Tongue (tissue), 2 donors: ENCODE measurements around the gene WDFY4. TPM values are rescaled to one million over a fixed set of nuclear protein-coding genes. Genes with fewer than 3 reads are reported as not detected.

ENCODE experiments used
- DNase-seq: peaks from one replicate; pipeline ENCODE4 v3.0.0-alpha.2; 2015
- total RNA-seq: library from RNA; depleted of rRNA; stranded (reverse); fragments of >200 nt; gene quantifications from one replicate; pipeline ENCODE4 v1.2.3, GENCODE V29; 2014

The WDFY4 gene
- total RNA-seq, 1 donor from 2014 or later = 5.7 TPM

DNA sequence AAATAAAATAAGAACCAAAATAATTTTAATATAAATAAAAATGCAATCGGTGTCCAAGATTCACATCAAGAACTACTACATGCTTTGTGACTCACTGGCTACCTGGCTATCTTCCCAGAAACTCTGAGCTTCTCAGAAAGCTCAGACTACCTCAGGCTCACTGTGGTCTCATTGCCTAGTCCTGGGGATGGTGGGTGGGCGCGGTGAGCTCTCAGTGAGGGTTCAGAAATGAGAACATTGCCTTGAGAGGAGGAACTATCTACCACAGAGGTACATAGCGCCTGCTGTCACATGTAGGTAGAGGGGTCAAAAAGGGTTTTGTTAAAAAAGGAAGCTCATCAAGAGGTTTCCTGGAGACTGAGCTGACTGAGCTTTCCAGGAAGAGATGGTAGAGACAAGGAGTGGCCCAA lies 108.0 kb downstream of the WDFY4 start:
- peak; percentile 49 for DNase-seq

DNA sequence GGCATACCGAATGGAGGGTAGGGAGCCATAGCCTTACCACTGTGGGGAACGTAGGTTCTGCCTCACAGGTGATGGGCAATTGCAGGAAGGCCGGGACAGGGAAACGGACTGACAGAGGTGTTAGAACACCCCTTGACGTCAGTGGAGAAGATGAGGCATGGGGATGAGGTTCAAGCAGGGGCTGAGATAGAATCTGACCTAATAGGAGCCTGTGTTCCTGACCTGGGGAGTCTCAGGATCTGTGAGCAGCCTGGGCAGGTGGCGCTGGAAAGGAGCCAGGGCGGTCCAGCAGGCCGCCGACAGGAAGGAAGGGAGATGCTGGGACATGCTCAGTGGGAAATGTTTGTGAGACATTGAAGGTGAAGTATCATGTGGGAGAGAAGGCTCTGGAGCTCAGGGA lies 109.4 kb downstream of the WDFY4 start:
- no peak for DNase-seq

DNA sequence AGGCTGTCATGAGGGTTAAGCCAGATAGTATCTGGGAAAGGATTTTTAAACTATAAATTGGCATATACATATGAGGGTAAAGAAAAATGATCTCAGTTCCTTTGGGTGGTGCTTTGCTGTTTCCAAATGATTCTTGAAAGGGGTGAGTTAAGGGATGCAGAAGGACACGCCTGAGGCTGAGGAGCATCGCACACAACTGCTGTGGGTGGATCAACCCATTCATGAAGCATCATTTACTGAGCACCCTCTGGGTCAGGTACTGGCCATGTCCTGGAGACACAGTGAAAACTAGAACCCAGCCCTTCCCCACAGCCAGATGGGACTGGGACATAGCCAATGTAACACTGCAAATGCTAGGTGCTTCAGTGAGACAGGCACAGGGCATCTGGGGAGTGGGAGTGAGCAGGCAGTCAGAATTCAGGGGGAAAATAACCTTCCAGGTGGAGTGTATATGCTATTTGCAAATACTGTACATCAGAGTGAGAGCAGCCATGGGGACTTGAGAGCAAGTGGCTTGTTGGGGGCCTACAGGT lies 112.1 kb downstream of the WDFY4 start:
- DNase-seq = no peak

DNA sequence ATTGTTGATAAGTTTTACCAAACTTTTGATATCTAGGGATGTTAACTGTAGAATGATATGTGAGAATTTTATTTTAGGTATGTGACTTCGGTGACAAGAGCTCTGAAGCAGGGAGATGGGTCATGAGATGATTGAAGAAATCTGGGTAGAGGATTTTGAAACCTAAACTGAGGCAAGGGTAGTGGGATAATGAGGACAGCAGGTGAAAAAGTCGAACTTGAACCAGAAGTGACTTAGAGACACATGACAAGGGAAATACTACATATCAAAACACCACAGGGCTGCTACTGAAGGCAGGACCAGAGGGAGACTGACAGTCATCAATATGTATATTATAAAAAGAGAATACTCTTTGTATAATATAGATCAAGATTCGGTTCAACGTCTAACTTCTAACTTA lies 113.2 kb downstream of the WDFY4 start:
- DNase-seq = no peak

DNA sequence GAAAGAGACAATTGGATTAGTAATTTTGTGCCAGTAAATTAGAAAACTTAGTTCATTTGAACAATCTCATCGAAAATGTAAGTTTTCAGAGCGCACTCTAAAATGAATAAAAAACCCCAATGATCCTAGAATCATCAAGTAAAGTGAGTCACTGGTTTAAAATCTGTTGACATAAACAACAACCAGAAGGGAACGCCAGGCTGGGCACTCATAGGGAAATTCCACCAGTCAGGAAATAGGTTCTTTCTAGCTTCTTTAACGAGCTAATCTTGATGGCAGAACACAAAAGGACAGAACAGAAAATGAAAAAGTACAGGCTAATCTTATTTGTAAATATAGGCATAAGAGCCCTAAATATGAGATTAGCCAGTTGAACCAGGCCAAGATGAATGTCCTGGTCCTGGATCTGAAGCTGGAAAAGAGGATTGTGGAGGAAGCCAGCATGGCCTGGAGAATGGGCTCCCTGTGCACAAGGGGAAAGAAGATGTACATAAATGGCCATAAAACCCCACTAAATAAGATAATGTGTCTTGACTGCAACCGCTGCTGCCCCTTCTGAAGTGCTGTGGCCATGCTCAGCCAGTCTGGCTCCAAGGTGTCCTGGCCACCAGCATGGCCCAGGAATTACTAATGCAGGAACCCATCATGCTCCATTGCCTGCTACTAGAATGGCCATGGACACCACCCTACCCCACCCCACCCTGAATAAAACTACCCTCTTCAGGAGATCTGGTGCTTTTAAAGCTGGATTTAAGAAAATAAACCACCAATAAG lies 114.0 kb downstream of the WDFY4 start:
- DNase-seq = no peak

DNA sequence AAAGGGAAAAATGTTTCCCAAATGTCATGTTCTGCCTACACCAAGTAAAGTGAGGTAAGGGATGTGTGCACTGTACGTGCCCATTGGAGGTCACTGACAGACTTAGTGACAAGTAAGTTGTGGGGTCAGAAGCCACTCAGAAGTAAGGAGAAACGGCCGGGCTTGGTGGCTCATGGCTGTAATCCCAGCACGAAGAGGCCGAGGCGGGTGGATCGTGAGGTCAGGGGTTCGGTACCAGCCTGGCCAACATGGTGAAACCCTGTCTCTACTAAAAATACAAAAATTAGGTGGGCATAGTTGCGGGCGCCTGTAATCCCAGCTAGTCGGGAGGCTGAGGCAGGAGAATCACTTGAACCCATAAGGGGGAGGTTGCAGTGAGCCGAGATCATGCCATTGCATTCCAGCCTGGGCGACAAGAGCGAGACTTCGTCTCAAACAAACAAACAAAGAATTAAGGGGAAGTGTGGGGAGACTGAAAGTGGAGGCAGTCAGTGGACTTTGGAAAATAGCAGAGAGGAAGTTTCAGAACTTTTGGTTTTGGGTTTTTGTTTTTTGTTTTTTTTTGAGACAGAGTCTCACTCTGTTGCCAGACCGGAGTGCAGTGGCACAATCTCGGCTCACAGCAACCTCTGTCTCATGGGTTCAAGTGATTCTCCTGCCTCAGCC lies 114.8 kb downstream of the WDFY4 start:
- no peak for DNase-seq

DNA sequence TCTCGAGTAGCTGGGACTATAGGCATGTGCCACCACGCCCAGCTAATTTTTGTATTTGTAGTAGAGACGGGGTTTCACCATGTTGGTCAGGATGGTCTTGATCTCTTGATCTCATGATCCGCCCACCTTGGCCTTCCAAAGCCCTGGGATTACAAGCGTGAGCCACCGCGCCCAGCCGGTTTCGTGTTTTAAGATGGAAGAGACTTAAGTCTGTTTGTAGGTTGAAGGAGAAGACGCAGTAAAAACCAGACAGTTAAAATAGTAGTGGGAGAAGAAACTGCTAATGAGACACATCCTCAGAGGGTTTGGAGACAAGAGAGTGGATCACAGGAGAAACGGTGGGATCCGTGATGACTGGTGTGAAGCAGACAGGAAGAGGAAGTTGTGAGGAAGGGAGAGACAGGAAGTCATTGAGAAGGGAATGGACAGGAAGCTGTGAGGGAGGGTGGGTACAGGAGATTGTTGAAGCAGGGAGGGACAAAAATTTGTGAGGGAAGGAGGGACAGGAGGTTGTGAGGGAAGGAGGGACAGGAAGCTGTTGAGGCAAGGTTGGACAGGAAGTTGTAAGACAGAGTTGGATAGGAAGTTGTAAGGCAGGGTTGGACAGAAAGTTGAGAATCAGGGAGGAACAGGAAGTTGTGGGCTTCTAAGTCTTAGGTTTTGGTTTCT lies 115.5 kb downstream of the WDFY4 start:
- no peak for DNase-seq

DNA sequence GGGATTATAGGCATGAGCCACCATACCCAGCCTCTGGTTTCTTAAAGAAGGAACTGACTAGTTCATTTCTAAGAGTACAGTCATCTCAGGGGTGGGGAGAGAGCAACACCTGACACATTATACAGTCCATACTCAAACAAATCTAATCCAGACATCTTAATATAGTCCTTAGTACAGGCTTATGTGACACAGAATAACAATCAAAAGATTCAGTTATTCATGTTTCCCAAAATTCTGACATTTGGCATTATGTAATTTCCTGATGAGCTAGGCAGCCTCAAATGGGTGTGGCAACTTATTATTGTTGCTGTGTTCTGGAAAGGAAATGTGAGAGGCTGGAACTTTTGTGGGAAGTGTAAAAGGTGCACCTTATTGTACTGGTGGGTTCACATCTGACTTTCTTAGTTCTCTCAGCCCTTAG lies 116.3 kb downstream of the WDFY4 start:
- peak; percentile 54 for DNase-seq

DNA sequence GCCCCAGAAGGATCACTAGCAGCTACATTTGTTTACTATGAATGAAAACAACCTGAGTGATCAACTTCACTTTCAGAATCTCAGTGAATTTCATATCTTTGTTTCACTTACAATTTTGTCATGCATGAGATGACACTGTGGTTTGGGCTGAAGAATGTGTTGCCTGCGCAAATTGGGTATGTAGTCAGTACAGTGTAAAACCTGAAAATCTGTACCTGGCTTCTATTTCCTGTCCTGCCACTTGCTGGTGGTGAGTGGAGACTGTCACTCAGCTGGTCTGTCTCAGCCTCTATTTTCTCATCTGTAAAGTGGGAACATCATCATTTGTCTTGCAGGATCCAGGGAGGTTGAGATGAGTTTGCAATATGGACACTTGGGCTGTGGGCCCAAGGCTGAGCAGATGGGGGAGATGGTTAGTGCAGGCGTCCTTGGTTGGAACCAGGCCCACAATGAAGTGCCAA lies 118.0 kb downstream of the WDFY4 start:
- DNase-seq = no peak

DNA sequence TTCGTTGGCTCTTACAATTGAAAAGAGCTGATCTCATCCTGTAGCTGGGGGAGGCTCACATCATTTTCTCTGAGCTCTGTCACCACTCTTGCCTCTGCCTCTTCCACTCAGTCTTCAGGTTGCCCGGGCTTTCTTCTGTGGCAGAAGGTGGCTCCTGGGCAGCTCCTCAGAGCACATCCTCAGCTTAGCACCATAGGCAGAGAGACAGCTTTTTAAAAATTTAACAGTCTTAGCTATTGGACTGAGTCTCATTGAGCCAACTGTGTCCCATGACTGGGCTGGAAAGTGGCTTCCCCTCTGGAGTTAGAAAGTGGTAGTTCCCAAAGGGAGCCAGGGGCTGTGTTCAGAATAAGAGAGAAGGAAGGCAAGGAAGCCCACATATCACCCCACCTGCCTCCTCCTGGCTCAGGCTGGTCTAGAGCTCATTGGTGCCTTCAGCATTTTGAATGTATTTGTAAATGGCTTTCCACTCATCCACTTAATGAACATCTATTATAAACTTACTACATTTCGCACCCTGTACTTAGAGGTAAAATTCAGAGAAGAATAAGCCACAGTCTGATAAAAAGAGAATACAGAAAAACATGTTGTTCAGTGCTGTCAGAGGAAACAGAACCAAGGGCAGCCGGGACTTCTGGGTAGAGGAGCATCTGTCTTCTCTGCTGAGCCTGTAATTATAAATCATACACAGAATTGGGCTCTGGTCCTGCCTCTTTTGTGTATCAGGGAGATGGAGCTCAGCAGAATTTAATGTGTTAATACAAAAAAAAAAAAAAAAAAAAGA lies 119.3 kb downstream of the WDFY4 start:
- no peak for DNase-seq

DNA sequence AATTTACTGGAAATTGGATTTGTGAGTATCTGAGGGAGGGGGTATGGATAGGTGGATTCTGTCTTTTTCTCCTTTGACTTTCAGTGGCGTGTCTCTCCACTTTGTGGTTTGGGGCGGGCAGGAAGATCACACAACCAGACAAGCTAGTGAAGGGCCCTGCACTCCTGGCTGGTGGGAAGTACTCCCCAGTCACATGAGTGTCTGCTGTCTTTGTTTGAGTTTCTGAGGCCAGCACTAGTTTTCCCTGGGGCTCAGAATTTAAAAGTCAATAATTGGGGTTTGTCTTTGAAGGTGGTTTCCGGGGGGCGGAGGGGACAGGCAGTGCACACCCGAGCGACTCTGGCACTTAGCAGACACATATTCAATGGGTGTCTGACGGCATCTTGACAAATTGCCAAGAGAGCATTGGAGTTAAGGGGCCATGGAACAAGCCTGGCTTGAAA lies 120.1 kb downstream of the WDFY4 start:
- peak; percentile 82 for DNase-seq

DNA sequence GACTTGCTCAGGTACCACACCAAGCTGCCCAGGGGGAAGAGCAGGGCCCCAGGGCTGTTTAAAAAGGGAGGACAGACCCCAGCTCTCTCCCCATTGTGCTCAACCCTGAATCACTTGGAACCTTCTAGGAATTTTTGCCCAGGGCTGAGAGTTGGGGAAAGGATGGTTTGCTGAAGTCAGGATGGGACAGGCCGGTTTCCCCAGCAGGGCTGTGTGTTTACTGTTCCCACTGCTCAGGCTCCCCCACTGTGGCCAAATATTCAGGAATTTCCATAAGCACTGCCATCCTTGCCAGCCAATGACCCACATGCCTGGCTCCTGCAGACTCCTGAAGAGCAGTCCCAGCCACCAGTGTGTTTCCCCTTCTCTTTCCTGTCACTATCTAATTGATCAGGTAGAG lies 120.7 kb downstream of the WDFY4 start:
- no peak for DNase-seq

DNA sequence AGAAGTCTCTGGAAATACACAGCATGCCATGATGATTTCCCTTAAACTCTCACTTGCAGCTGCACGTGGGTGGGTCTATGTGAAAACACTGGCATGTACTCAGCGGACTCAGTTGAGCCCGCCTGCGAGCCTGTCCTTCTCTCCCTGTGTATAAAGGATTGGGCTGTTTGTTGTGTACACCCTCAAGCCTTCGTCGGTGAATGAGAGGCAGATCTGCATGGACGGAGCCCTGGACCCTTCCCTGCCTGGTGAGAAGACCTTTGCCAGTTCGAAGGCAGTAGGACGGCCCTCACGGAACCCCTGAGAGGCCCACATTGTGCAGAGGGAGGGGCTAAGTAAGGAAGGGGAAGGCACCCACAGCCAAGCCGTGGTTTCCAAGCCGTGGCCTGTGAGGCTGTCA lies 121.2 kb downstream of the WDFY4 start:
- DNase-seq = peak; percentile 76

DNA sequence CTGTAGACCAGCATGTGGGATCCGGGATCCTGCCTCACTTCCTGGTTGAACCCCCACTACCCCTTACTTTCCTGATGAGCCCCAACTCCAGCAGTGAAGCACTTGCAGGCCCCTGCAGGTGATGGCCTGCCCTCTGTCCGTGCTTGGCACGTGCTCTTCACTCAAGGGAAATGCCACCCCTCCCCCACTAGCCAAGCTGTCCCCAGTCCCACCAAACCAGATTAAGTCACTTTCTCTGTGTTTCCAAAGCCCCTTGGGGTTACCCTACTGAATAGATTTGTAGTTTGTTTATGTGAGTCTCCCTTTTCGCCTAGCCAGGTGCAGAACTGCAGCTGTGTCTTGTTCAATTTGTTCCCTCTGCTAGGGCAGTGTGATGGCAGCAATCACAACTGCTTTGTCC lies 121.7 kb downstream of the WDFY4 start:
- DNase-seq = no peak

DNA sequence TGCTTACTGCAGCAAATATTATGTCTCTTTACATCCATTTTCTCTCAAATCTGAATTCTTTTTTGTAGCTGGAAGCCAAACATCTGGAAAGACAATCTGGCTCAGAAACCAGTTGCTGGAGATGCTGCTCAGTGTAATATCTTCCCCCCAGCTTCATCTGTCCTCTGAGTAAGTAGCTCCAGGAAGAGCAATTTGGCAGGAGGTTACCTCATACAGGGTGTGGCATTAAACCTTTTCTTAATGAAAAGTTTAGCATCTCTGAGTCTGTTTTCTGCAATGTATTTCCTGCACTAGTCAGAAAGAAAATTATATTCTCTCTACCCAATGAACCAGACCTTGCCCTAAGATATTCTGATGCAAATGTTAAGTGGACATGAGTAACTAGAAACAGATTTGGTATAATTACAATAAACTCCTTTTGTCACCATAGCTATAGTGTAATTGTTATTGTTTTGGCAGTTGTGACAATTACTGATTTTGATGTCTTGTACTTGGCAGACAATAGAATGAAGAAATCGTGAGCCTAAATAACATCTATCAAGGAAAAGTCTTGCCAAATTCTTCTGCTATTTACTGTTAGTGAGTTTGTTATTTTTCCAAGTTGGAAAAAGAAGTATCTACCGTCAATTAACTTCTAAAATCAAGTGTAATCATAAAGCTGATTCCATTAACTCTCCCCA lies 123.3 kb downstream of the WDFY4 start:
- peak; percentile 85 for DNase-seq

DNA sequence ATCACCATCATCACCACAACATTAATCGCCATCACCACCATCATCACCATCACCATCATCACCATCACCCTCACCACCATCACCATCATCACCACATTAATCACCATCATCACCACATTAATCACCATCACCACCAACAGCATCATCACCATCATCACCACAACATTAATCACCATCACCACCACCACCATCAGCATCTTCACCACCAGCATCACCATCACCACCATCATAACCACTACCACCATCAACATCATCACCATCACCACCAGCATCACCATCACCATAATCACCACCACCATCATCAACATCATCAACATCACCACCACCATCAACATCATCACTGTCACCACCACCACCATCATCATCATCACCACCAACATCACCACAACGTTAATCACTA lies 124.6 kb downstream of the WDFY4 start:
- no peak for DNase-seq

DNA sequence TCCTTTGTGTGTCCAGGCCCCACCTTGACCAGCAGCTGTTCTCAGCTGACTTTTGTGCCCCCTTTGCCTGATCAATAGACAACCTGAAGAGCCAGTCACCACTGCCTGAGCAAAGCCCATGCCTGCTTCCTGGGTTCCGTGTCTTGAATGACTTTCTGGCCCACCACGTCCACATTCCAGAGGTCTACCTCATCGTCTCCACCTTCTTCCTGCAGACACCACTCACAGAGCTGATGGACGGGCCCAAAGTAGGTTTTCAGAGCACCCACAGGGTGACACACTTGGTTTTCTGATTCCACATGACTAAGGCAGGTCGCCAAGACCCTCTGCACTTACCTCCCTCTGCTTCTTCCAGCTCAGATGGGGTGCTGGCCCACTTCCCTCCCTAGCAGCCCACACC lies 126.8 kb downstream of the WDFY4 start:
- DNase-seq = no peak

DNA sequence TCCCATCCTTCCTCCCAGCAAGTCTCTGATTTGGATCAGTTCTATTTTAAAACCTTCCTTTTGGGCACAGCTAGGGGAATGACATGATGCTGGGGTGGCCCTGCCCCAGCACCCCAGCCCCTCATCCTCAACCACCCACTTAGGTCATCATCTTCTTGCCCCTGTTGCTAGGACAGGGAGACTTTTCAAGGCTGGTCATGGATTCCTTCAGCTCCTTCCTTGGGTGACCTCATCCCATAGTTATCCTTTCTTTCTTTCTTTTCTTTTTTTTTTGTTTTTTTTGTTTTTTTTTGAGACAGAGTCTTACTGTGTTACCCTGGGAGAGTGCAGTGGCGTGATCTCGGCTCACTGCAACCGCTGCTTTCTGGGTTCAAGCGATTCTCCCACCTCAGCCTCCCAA lies 127.2 kb downstream of the WDFY4 start:
- DNase-seq = no peak

DNA sequence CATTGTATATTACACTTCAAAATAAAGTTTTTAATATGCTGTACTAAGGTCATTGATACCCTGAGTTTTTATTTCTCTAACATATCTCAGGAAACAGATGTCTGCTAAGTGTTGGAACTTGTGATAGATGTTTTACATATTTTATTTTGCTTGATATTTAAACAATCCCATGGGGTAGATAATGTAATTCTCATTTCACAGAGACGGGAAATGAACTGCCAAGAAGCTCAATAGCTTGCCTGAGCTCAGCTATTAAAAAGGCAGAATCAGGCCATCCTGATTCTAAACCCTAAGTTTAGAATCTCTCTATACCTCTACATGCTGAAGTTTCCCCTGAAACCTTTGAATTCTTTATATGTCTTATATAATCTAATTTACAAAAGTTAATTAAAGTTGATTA lies 128.6 kb downstream of the WDFY4 start:
- DNase-seq = no peak

DNA sequence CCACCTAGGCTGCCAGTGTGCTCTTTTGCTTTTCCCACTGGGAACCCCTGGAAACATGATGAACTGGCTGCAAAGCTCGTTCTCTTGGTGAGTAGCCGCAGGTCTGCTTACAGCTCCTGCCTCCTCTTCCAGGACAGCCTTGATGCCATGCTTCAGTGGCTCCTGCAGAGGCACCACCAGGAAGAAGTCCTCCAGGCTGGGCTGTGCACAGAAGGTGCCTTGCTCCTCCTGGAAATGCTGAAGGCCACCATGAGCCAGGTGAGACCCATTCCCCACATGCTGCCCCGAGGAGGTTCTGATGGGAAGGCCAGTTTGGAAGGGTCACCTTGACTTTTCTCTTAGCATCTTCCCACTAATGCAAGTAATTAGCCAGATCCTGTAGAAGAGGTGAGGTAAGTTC lies 129.2 kb downstream of the WDFY4 start:
- no peak for DNase-seq

DNA sequence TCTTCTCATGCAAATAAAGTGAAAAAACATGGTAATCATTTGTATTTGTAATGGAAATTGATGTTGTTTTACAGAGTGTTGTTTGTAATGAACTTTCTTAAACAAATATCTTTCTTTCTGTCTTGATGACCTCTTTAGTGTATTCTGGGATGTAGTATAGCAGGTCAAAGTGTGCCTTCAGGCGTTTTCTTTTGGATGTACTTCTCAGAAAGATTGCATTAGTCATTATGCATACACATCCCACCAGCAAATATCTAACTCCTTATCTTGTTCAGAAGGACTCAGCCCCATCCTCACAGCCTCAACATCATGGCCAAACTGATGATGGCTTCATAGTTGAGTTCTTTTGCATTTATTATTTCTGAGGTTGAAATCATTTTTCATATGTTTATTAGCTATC lies 130.3 kb downstream of the WDFY4 start:
- no peak for DNase-seq

DNA sequence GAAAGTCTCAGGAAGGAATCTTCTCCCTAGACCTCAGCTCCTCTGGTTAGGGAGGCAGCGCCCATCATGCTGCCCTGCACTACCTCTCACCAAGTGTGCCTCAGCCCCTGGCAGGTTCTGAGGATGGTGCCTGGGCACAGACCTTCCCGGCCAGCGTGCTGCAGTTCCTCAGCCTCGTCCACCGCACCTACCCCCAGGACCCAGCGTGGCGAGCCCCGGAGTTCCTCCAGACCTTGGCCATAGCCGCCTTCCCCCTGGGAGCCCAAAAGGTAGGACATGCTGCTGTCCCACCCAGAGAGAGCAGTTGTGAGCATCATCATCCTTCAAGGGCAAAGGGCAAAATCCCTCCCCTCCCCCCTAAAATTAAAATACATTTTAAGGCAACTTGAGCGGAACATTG lies 132.5 kb downstream of the WDFY4 start:
- no peak for DNase-seq
